ENCODE measurements around the gene ZNF84. TPM values are rescaled to one million over a fixed set of nuclear protein-coding genes. Genes with fewer than 3 reads are reported as not detected.

ZNF84 gene
- total and polyA plus RNA-seq, 2 donors, result 24.6 to 33.8 TPM

DNA sequence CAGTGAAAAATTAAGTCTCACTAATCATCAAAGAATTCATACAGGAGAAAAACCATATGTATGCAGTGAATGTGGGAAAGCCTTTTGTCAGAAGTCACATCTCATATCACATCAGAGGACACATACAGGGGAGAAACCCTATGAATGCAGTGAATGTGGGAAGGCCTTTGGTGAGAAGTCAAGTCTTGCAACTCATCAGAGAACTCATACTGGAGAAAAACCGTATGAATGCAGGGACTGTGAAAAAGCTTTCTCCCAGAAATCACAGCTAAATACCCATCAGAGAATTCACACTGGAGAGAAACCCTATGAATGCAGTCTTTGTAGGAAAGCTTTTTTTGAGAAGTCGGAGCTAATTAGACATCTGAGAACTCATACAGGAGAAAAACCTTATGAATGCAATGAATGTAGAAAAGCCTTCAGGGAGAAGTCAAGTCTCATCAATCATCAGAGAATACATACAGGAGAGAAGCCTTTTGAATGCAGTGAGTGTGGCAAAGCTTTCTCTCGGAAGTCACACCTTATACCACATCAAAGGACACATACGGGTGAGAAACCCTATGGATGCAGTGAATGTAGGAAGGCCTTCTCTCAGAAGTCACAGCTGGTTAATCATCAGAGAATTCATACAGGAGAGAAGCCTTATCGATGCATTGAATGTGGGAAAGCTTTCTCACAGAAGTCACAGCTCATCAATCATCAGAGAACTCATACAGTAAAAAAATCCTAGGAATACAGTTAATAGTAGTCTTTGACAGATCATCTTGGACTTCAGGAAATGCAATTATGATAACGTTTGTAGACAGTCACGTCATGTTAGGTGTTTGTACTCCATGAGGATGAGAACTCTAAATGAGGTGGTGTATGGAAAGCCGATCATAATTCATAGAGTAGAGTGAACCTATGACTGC, 21.1 kb downstream of the ZNF84 start:
- Histone ChIP-seq H3K27ac (ENCODE audit: low read depth in 1 of 2, low read length in 1 of 2) (no peak overlapping the region), H3K9me3 (ENCODE audit: control insufficient read depth in 2 of 2, insufficient read depth in 1 of 2, low read length in 1 of 2) (peaks cover 23 to 30% of the 10 kb centered on the region in 2 donors), H3K27me3 (ENCODE audit: control insufficient read depth in 2 of 2, insufficient read depth in 1 of 2, low read length in 1 of 2) (no peaks in the 10 kb centered on the region), H3K36me3 (ENCODE audit: control insufficient read depth in 2 of 2, insufficient read depth in 2 of 2, low read length in 1 of 2) (peaks cover 5 to 31% of the 10 kb centered on the region in 2 donors), H3K4me3 (ENCODE audit: low read length in 2 of 2) (no peak overlapping the region), H3K4me1 (ENCODE audit: control insufficient read depth in 2 of 2, insufficient read depth in 2 of 2, low read length in 2 of 2) (no peaks in the 10 kb centered on the region)
- WGBS, result 98% methylated on average over 8 of the region's 8 CpGs
- DNase-seq (ENCODE audit: low read depth in 6 of 9, low spot score in 9 of 9), result peak in 1 of 9 donors; percentile 28

DNA sequence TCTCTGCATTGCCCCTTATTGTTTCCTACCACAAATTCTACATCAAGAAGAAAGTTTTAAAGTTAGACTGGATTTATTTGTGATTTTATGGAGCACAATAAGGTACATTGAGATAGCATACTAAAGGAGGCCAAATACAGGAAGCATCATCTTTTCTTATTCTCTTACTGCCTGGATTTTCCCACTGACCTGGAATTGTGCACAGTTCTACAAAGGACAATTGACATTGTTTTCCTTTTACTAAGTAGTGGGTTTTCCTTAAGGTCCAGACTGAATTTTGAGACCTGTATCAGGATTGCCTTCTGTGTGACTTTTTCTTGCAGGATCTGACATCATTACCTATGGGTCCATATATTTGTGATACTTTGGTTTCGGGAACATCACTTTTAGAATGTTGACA, 24.6 kb downstream of the ZNF84 start:
- no peak for DNase-seq (ENCODE audit: low read depth in 6 of 9, low spot score in 9 of 9)
- WGBS, result 98% methylated on average over 1 of the region's 1 CpG
- H3K4me3 ChIP-seq (ENCODE audit: low read length in 2 of 2), result no peak overlapping the region
- H3K27ac ChIP-seq (ENCODE audit: low read depth in 1 of 2, low read length in 1 of 2), result no peak overlapping the region
- H3K9me3 ChIP-seq (ENCODE audit: control insufficient read depth in 2 of 2, insufficient read depth in 1 of 2, low read length in 1 of 2), result peaks cover 27 to 47% of the 10 kb centered on the region in 2 donors
- H3K4me1 ChIP-seq (ENCODE audit: control insufficient read depth in 2 of 2, insufficient read depth in 2 of 2, low read length in 2 of 2), result no peaks in the 10 kb centered on the region
- H3K36me3 ChIP-seq (ENCODE audit: control insufficient read depth in 2 of 2, insufficient read depth in 2 of 2, low read length in 1 of 2), result peaks cover 4 to 14% of the 10 kb centered on the region in 2 donors
- no peaks in the 10 kb centered on the region for H3K27me3 ChIP-seq (ENCODE audit: control insufficient read depth in 2 of 2, insufficient read depth in 1 of 2, low read length in 1 of 2)

DNA sequence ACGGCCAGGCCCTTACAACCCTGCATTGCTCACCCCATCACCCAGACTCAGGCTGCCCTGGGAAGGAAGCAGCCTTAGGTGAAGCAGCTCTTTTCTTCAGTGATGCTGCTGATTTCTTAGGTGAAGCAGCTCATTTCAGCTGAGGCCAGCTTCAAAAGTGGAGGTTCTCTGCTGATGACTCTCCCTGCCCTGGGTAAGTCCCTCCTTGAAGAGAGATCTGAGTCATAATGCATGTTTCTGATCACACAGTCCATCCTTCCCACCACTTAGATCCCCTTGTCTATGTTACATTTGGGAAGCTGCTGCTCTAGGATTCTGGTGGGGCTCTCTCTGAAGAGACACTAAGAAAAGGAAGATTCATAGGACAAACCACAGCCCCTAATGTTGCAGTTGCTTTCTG, 26.2 kb downstream of the ZNF84 start:
- H3K36me3 ChIP-seq (ENCODE audit: control insufficient read depth in 2 of 2, insufficient read depth in 2 of 2, low read length in 1 of 2), result peaks cover 0 to 2% of the 10 kb centered on the region in 2 donors
- H3K4me3 ChIP-seq (ENCODE audit: low read length in 2 of 2), result no peak overlapping the region
- peaks cover 21 to 41% of the 10 kb centered on the region in 2 donors for H3K9me3 ChIP-seq (ENCODE audit: control insufficient read depth in 2 of 2, insufficient read depth in 1 of 2, low read length in 1 of 2)
- H3K4me1 ChIP-seq (ENCODE audit: control insufficient read depth in 2 of 2, insufficient read depth in 2 of 2, low read length in 2 of 2), result no peaks in the 10 kb centered on the region
- DNase-seq (ENCODE audit: low read depth in 6 of 9, low spot score in 9 of 9), result no peak
- 97% methylated on average over 1 of the region's 1 CpG for WGBS
- H3K27ac ChIP-seq (ENCODE audit: low read depth in 1 of 2, low read length in 1 of 2), result no peak overlapping the region
- H3K27me3 ChIP-seq (ENCODE audit: control insufficient read depth in 2 of 2, insufficient read depth in 1 of 2, low read length in 1 of 2), result no peaks in the 10 kb centered on the region

DNA sequence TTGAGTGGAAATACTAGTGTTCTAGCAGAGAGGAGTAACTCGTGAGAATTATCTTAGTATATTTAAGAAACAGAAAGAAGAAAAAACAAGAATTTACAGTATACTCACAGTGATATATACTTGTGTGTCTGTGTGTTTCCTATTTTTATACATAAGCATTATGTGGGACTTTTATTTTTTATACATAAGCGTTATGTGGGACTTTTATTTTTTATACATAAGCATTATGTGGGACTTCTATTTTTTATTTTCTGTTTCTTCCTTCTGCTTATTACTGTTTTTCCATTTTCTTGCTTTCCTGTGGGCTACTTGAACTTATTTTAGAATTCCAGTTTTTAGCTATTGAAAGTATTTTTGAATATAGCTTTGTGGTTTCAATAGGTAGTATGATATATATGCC, 36.5 kb downstream of the ZNF84 start:
- Histone ChIP-seq H3K4me3 (ENCODE audit: low read length in 2 of 2) (no peak overlapping the region), H3K27ac (ENCODE audit: low read depth in 1 of 2, low read length in 1 of 2) (no peak overlapping the region), H3K9me3 (ENCODE audit: control insufficient read depth in 2 of 2, insufficient read depth in 1 of 2, low read length in 1 of 2) (peaks cover 8 to 60% of the 10 kb centered on the region in 2 donors), H3K4me1 (ENCODE audit: control insufficient read depth in 2 of 2, insufficient read depth in 2 of 2, low read length in 2 of 2) (no peaks in the 10 kb centered on the region), H3K36me3 (ENCODE audit: control insufficient read depth in 2 of 2, insufficient read depth in 2 of 2, low read length in 1 of 2) (no peaks in the 10 kb centered on the region), H3K27me3 (ENCODE audit: control insufficient read depth in 2 of 2, insufficient read depth in 1 of 2, low read length in 1 of 2) (no peaks in the 10 kb centered on the region)
- no peak for DNase-seq (ENCODE audit: low read depth in 6 of 9, low spot score in 9 of 9)
- 96% methylated on average over 2 of the region's 2 CpGs for WGBS

DNA sequence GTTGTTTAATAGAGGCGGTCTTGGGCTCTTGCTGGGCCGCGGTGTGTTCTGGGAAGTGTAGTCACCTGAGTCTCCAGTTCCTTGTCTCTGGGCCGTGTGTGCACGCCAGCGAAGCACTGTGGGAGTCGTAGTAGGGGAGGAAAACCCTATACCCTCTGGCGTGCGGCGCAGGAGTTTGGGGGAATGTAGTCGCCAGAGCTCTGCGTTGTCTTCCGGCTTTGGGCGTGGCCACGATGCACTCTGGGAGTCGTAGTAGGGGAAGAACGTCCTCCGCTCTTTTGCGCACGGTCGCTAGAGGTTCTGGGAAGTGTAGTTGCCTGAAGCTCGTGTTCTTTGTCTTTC, 42.7 kb downstream of the ZNF84 start:
- WGBS, result under 1% methylated on average over 22 of the region's 22 CpGs
- H3K4me1 ChIP-seq (ENCODE audit: control insufficient read depth in 2 of 2, insufficient read depth in 2 of 2, low read length in 2 of 2), result peaks cover 2 to 13% of the 10 kb centered on the region in 2 donors
- H3K27me3 ChIP-seq (ENCODE audit: control insufficient read depth in 2 of 2, insufficient read depth in 1 of 2, low read length in 1 of 2), result no peaks in the 10 kb centered on the region
- peaks cover 13 to 33% of the 10 kb centered on the region in 2 donors for H3K36me3 ChIP-seq (ENCODE audit: control insufficient read depth in 2 of 2, insufficient read depth in 2 of 2, low read length in 1 of 2)
- H3K4me3 ChIP-seq (ENCODE audit: low read length in 2 of 2), result peak overlapping the region; percentile 72 to 87
- H3K27ac ChIP-seq (ENCODE audit: low read depth in 1 of 2, low read length in 1 of 2), result peak overlapping the region; percentile 98 to 100
- peaks cover 13 to 52% of the 10 kb centered on the region in 2 donors for H3K9me3 ChIP-seq (ENCODE audit: control insufficient read depth in 2 of 2, insufficient read depth in 1 of 2, low read length in 1 of 2)
- peak in 6 of 9 donors; percentile 95 to 99 (median 98) for DNase-seq (ENCODE audit: low read depth in 6 of 9, low spot score in 9 of 9)

DNA sequence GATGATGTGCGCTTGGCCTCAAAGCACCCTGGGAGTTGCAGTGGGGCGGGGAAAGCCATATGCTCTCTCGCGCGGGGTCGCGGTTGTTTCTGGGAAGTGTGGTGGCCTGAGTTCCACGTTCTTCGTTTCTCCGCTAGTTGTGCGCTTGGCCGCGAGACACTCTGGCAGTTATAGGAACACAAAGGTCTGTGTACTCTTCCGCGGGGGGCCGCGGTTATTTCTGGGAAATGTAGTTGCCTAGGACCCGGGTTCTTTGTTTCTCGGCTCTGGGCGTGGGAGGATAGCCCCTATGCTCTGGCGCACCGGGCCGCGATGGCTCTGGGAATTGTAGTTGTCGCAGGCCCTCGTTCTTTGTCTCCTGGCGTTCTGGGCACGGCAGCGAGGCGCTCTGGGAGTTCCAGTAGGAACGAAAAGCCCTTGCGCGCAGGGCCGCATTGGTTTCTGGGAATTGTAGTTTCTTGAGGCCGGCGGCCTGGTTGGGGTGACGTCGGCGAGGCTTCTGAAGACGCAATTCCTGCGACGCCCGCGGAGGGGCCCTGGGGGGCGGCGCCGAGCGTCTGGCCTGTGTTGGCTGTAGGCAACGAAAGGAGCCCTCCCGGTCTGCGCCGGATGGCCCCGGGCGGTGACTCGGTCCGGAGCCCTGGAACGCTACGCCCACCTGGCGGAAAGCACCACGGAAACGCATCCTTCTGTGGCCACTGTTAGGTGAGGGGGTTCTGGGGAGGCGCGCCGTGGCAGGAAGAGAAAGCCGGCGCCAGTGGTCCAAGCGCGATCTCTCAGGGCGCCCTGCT, 43.3 kb downstream of the ZNF84 start, which contains the start of gene ZNF140:
Gene ZNF140, plus strand, starts transcription at position 556 of the 791 bp plus-strand sequence. CDS start 398 bp downstream, outside the sequence.
- Histone ChIP-seq H3K9me3 (ENCODE audit: control insufficient read depth in 2 of 2, insufficient read depth in 1 of 2, low read length in 1 of 2) (peaks cover 13 to 51% of the 10 kb centered on the region in 2 donors), H3K27me3 (ENCODE audit: control insufficient read depth in 2 of 2, insufficient read depth in 1 of 2, low read length in 1 of 2) (no peaks in the 10 kb centered on the region)

DNA sequence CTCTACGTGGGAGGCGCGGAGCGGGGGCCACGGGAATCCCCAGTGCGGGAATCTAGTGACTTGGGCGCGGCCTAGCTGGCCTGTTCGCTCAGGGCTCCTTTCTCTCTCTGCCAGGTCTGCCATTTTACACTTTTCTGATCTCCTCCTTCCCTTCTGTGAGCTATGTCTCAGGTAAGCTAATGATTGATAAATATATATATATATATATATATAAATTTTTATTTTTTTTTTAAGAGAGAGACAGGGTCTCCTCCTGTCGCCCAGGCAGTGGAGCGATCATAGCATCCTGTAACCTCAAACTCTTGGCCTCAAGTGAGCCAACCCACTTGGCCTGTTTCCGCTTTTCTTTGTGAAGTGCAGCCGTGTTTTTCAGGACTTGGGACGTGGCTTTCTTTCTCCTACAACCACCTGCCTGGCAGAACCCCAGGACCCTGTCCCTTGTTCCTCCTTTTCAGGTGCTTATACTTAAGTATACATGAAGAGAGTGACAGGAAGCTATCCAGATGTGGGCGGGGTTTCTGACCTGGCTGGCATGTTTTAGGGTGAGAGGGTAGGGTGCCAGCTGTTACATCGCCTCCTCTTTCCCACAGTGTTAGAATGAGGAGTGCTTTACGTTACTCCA, 44.0 kb downstream of the ZNF84 start:
- peak in 1 of 9 donors; percentile 7 for DNase-seq (ENCODE audit: low read depth in 6 of 9, low spot score in 9 of 9)
- Histone ChIP-seq H3K27me3 (ENCODE audit: control insufficient read depth in 2 of 2, insufficient read depth in 1 of 2, low read length in 1 of 2) (no peaks in the 10 kb centered on the region), H3K4me1 (ENCODE audit: control insufficient read depth in 2 of 2, insufficient read depth in 2 of 2, low read length in 2 of 2) (peaks cover 2 to 13% of the 10 kb centered on the region in 2 donors), H3K36me3 (ENCODE audit: control insufficient read depth in 2 of 2, insufficient read depth in 2 of 2, low read length in 1 of 2) (peaks cover 26 to 45% of the 10 kb centered on the region in 2 donors), H3K4me3 (ENCODE audit: low read length in 2 of 2) (peak overlapping the region; percentile 72 to 87), H3K27ac (ENCODE audit: low read depth in 1 of 2, low read length in 1 of 2) (peak overlapping the region; percentile 98 to 100), H3K9me3 (ENCODE audit: control insufficient read depth in 2 of 2, insufficient read depth in 1 of 2, low read length in 1 of 2) (peaks cover 14 to 47% of the 10 kb centered on the region in 2 donors)
- WGBS, result 32% methylated on average over 17 of the region's 17 CpGs

More for the DNA sequence above, 43.3 kb downstream of the ZNF84 start, which contains the start of gene ZNF140:
- Histone ChIP-seq H3K27ac (ENCODE audit: low read depth in 1 of 2, low read length in 1 of 2) (peak within 1 kb of the TSS; percentile 98 to 100), H3K4me1 (ENCODE audit: control insufficient read depth in 2 of 2, insufficient read depth in 2 of 2, low read length in 2 of 2) (peaks cover 2 to 13% of the 10 kb centered on the region in 2 donors), H3K36me3 (ENCODE audit: control insufficient read depth in 2 of 2, insufficient read depth in 2 of 2, low read length in 1 of 2) (peaks cover 19 to 38% of the 10 kb centered on the region in 2 donors), H3K4me3 (ENCODE audit: low read length in 2 of 2) (peak within 1 kb of the TSS; percentile 72 to 87)
- WGBS, result under 1% methylated on average over 69 of the region's 69 CpGs
- peak; percentile 94 to 99 (median 97) for DNase-seq (ENCODE audit: low read depth in 6 of 9, low spot score in 9 of 9)

DNA sequence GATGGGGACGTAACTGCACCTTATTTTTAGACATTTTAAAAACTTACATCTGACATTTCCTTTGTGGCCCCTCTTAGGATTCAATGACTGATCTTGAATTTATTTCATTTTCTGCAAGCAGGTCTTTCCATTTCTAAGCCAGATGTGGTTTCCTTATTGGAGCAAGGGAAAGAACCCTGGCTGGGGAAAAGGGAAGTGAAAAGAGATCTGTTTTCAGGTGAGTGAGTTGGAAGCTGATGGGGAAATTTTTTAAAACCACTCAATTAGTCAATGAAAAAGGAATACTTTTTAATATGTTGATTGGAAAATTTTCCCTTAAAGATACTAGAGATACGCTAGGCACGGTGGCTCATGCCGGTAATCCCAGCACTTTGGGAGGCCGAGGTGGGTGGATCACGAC, 46.0 kb downstream of the ZNF84 start:
- WGBS, result over 99% methylated on average over 6 of the region's 6 CpGs
- Histone ChIP-seq H3K9me3 (ENCODE audit: control insufficient read depth in 2 of 2, insufficient read depth in 1 of 2, low read length in 1 of 2) (peaks cover 10 to 35% of the 10 kb centered on the region in 2 donors), H3K4me3 (ENCODE audit: low read length in 2 of 2) (no peak overlapping the region), H3K27ac (ENCODE audit: low read depth in 1 of 2, low read length in 1 of 2) (no peak overlapping the region), H3K27me3 (ENCODE audit: control insufficient read depth in 2 of 2, insufficient read depth in 1 of 2, low read length in 1 of 2) (no peaks in the 10 kb centered on the region), H3K36me3 (ENCODE audit: control insufficient read depth in 2 of 2, insufficient read depth in 2 of 2, low read length in 1 of 2) (peaks cover 26 to 58% of the 10 kb centered on the region in 2 donors), H3K4me1 (ENCODE audit: control insufficient read depth in 2 of 2, insufficient read depth in 2 of 2, low read length in 2 of 2) (peaks cover 2 to 13% of the 10 kb centered on the region in 2 donors)
- DNase-seq (ENCODE audit: low read depth in 6 of 9, low spot score in 9 of 9), result no peak

Data from thymus (tissue), 11 donors.